Testis (tissue), 3 donors: Measurements from ENCODE around the gene STK17B. TPM values are rescaled to one million over a fixed set of nuclear protein-coding genes. Genes with fewer than 3 reads are reported as not detected.

Source experiments
- DNase-seq: peaks from one replicate; pipeline ENCODE4 v3.0.0-alpha.2; 2019
- H3K27ac ChIP-seq, 2 donors: fragments of 200-600 bp; sonication (generic); one replicate each; pipeline ENCODE4 v1.5.1; 2019
- H3K27me3 ChIP-seq: fragments of 200-600 bp; sonication (generic); one replicate; pipeline ENCODE4 v1.5.1; 2019
- H3K36me3 ChIP-seq: fragments of 200-600 bp; sonication (generic); one replicate; pipeline ENCODE4 v1.5.1; 2017; ENCODE audit warnings: low read depth; ENCODE audit errors: missing control alignments
- H3K4me1 ChIP-seq: fragments of 200-600 bp; sonication (generic); one replicate; pipeline ENCODE4 v1.5.1; 2019
- H3K4me3 ChIP-seq, 2 donors: fragments of 200-600 bp; sonication (generic); one replicate each; pipeline ENCODE4 v1.5.1; 2017 to 2019
- H3K9me3 ChIP-seq: fragments of 200-600 bp; sonication (generic); one replicate; pipeline ENCODE4 v1.5.1; 2017
- CTCF ChIP-seq, 3 experiments: fragments of 450-650 bp in 2 of 3; fragments of 200-600 bp in 1 of 3; sonication (generic) in 1 of 3; IDR thresholded peaks; one replicate each; pipeline ENCODE4 v1.5.1; 2016 to 2019; ENCODE audit warnings: antibody characterized with exemption in 3 of 3, mild to moderate bottlenecking in 2 of 3, moderate library complexity in 1 of 3
- POLR2A ChIP-seq: fragments of 450-650 bp; IDR thresholded peaks from one replicate; pipeline ENCODE4 v1.6.1; 2017; ENCODE audit warnings: antibody characterized with exemption, mild to moderate bottlenecking, moderate library complexity
- WGBS, 2 donors: methylation state at CpG; one replicate each; pipeline ENCODE4 v1.1.5; 2018; 5-methylcytosine and 5-hydroxymethylcytosine counted together
- intact Hi-C: fragments of 100-400 bp; cut with DNase I; formaldehyde crosslinking; loops from one replicate; pipeline ENCODE4 v1.15.1; 2023; ENCODE audit warnings: low total_unique reads
- polyA plus RNA-seq: library from polyadenylated mRNA; stranded (reverse); fragments of 350-450 nt; fragmentation: Illumina TruSeq; extraction: RNeasy Lipid Tissue Mini Kit (QIAGEN cat#74804); gene quantifications from one replicate; pipeline ENCODE4 v1.2.3, GENCODE V29; 2014; ENCODE audit warnings: low read depth, low replicate concordance; ENCODE audit not compliant: insufficient read depth
- total RNA-seq, 2 donors: library from RNA; depleted of rRNA; stranded (reverse); fragments of >200 nt; gene quantifications; one replicate each; pipeline ENCODE4 v1.2.3, GENCODE V29; 2016

Gene STK17B
- total and polyA plus RNA-seq, 3 donors from 2014 or later, result 10.4 to 18.1 (median 10.6) TPM

GRCh38 chr2:196155575-196155974 lies 15.8 kb downstream of the STK17B start:
- 35 to 36% methylated on average over 2 of the region's 2 CpGs for WGBS, 2 donors
- intact Hi-C loops, result no loop called here
- no peak for TF ChIP-seq POLR2A
- TF ChIP-seq CTCF (IDR thresholded peaks at IDR 0.05), result no peak
- Histone ChIP-seq H3K9me3 (no peaks in the 10 kb centered on the region), H3K4me1 (no peaks in the 10 kb centered on the region), H3K36me3 (no peaks in the 10 kb centered on the region), H3K27me3 (no peaks in the 10 kb centered on the region), H3K27ac (no peak overlapping the region), H3K4me3 (no peak overlapping the region)
- DNase-seq, result no peak

GRCh38 chr2:196153480-196153879 lies 17.9 kb downstream of the STK17B start:
- Histone ChIP-seq H3K4me3 (no peak overlapping the region), H3K36me3 (no peaks in the 10 kb centered on the region), H3K27me3 (no peaks in the 10 kb centered on the region), H3K9me3 (no peaks in the 10 kb centered on the region), H3K4me1 (no peaks in the 10 kb centered on the region), H3K27ac (no peak overlapping the region)
- intact Hi-C loops, result no loop called here
- TF ChIP-seq CTCF (IDR thresholded peaks at IDR 0.05) (no peak), POLR2A (no peak)
- DNase-seq, result no peak
- 92% methylated on average over 2 of the region's 2 CpGs for WGBS, 2 donors

DNA sequence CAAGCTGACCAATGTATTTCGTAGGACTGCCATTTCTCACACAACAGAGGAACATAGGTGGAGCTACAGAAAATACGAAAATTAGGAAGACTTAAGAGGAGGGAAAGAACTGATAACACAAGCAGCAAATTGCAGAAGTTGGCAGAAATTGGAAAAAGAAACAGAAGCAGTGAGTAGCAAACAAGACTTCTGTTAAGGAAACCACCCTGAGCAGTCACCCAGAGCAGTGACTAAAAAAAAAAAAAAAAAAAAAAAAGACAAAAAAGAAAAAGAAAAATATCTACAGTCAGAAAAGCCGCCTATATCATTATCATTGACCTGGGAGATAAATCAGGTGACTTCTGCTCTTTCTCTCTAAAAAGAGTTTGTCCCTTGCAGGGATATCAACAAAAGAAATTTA lies 21.4 kb downstream of the STK17B start:
- 67 to 82% methylated on average over 3 of the region's 3 CpGs for WGBS, 2 donors
- Histone ChIP-seq H3K9me3 (no peaks in the 10 kb centered on the region), H3K4me1 (no peaks in the 10 kb centered on the region), H3K4me3 (no peak overlapping the region), H3K27ac (no peak overlapping the region), H3K36me3 (no peaks in the 10 kb centered on the region), H3K27me3 (no peaks in the 10 kb centered on the region)
- DNase-seq, result no peak
- no peak for TF ChIP-seq CTCF (IDR thresholded peaks at IDR 0.05)
- no peak for TF ChIP-seq POLR2A
- intact Hi-C loops, result no loop called here

GRCh38 chr2:196148736-196149135 lies 22.6 kb downstream of the STK17B start:
- WGBS, 2 donors, result 84 to 87% methylated on average over 2 of the region's 2 CpGs
- Histone ChIP-seq H3K4me1 (no peaks in the 10 kb centered on the region), H3K27me3 (no peaks in the 10 kb centered on the region), H3K9me3 (no peaks in the 10 kb centered on the region), H3K36me3 (no peaks in the 10 kb centered on the region), H3K27ac (no peak overlapping the region), H3K4me3 (no peak overlapping the region)
- no peak for TF ChIP-seq CTCF (IDR thresholded peaks at IDR 0.05)
- intact Hi-C loops, result no loop called here
- DNase-seq, result no peak

- no peaks in the 10 kb centered on the region for H3K9me3 ChIP-seq
- TF ChIP-seq POLR2A (no peak), CTCF (IDR thresholded peaks at IDR 0.05) (no peak)
- no peak for DNase-seq
- no peaks in the 10 kb centered on the region for H3K4me1 ChIP-seq
- no peak overlapping the region for H3K27ac ChIP-seq
- intact Hi-C loops, result no loop called here
- H3K27me3 ChIP-seq, result no peaks in the 10 kb centered on the region
- no peak overlapping the region for H3K4me3 ChIP-seq
- WGBS, 2 donors, result 89 to 94% methylated on average over 2 of the region's 2 CpGs
- H3K36me3 ChIP-seq, result no peaks in the 10 kb centered on the region
Measured at GRCh38 chr2:196145256-196145655, 26.1 kb downstream of the STK17B start.
